SK-N-SH (cell line): ENCODE measurements around the gene LYSMD3. TPM values are rescaled to one million over a fixed set of nuclear protein-coding genes. Genes with fewer than 3 reads are reported as not detected.

Source experiments
- CTCF ChIA-PET: fragments of 300-600, 350-600 bp; formaldehyde crosslinking; extraction: SDS; loops from one replicate; lab custom pipeline; 2021; lab: Yijun Ruan, JAX
- POLR2A ChIA-PET: fragments of 350-600 bp; sonication (Branson Sonifier 250); formaldehyde crosslinking; extraction: SDS; loops from one replicate; lab custom pipeline; 2020; ENCODE audit warnings: antibody characterized with exemption, inconsistent platforms; lab: Yijun Ruan, JAX
- DNase-seq: peaks from one replicate; pipeline ENCODE4 v3.0.0; 2012
- H2AFZ ChIP-seq: fragments of 200-600 bp; sonication (generic); 2 replicates; pipeline ENCODE4 v1.8.1; 2016; ENCODE audit warnings: antibody characterized with exemption, mild to moderate bottlenecking, low read depth
- H3F3A ChIP-seq: fragments of 200-600 bp; sonication (generic); replicated peaks from 2 replicates; pipeline ENCODE3; 2016; ENCODE audit warnings: antibody characterized with exemption, mild to moderate bottlenecking; ENCODE audit not compliant: insufficient read depth
- H3K27ac ChIP-seq, 2 experiments: fragments of 200-500 bp in 1 of 2; fragments of 200-600 bp in 1 of 2; sonication (Bioruptor generic) in 1 of 2; sonication (generic), shearing (Covaris generic) in 1 of 2; 2 replicates each; pipeline versions ENCODE4 v1.5.1 to v1.6.1; 2014 to 2016; ENCODE audit warnings: low read depth in 2 of 2, inconsistent platforms in 1 of 2, low read length in 1 of 2, mild to moderate bottlenecking in 1 of 2, mixed read lengths in 1 of 2
- H3K27me3 ChIP-seq: fragments of 200-600 bp; sonication (generic), shearing (Covaris generic); 2 replicates; pipeline ENCODE4 v1.6.1; 2016; ENCODE audit warnings: mixed run types; ENCODE audit not compliant: insufficient read depth
- H3K36me3 ChIP-seq, 2 experiments: fragments of 200-500 bp in 1 of 2; fragments of 200-600 bp in 1 of 2; sonication (Bioruptor generic) in 1 of 2; sonication (generic) in 1 of 2; replicated peaks in 1 of 2; 2 replicates each; pipeline versions ENCODE3 to v1.5.1; 2014 to 2016; ENCODE audit warnings: low read length in 1 of 2, mild to moderate bottlenecking in 1 of 2; ENCODE audit not compliant: insufficient read depth in 2 of 2, control insufficient read depth in 1 of 2
- H3K4me1 ChIP-seq, 2 experiments: fragments of 200-500 bp in 1 of 2; fragments of 200-600 bp in 1 of 2; sonication (Bioruptor generic) in 1 of 2; sonication (generic), shearing (Covaris generic) in 1 of 2; 2 replicates each; pipeline versions ENCODE4 v1.5.1 to v1.6.1; 2014 to 2016; ENCODE audit warnings: low read depth in 1 of 2, low read length in 1 of 2, mixed run types in 1 of 2; ENCODE audit not compliant: insufficient read depth in 2 of 2, control insufficient read depth in 1 of 2
- H3K4me2 ChIP-seq: fragments of 200-600 bp; sonication (generic), shearing (Covaris generic); 2 replicates; pipeline ENCODE4 v1.6.1; 2017; ENCODE audit warnings: mixed run types
- H3K4me3 ChIP-seq, 2 experiments: fragments of 200-500 bp in 1 of 2; fragments of 200-600 bp in 1 of 2; sonication (Bioruptor generic) in 1 of 2; sonication (generic), shearing (Covaris generic) in 1 of 2; 2 replicates each; pipeline versions ENCODE4 v1.5.1 to v1.8.1; 2014 to 2016; ENCODE audit warnings: low read depth in 2 of 2, inconsistent platforms in 1 of 2, low read length in 1 of 2, mild to moderate bottlenecking in 1 of 2, mixed read lengths in 1 of 2, moderate library complexity in 1 of 2
- H3K79me2 ChIP-seq: fragments of 200-600 bp; sonication (generic); 2 replicates; pipeline ENCODE4 v1.8.1; 2017; ENCODE audit warnings: mild to moderate bottlenecking; ENCODE audit not compliant: insufficient read depth
- H3K9ac ChIP-seq: fragments of 200-600 bp; sonication (generic); 2 replicates; pipeline ENCODE4 v1.6.1; 2017; ENCODE audit warnings: mixed run types
- H3K9me2 ChIP-seq: fragments of 200-600 bp; sonication (generic); 2 replicates; pipeline ENCODE4 v1.6.1; 2017; ENCODE audit warnings: mixed run types
- H3K9me3 ChIP-seq: fragments of 200-600 bp; sonication (generic); 2 replicates; pipeline ENCODE4 v1.6.1; 2017; ENCODE audit warnings: mixed run types, mild to moderate bottlenecking, moderate library complexity
- H4K20me1 ChIP-seq: fragments of 200-600 bp; sonication (generic); 2 replicates; pipeline ENCODE4 v1.6.1; 2017; ENCODE audit warnings: mild to moderate bottlenecking, mixed run types; ENCODE audit not compliant: insufficient read depth
- CHD2 ChIP-seq: fragments of 150-350 bp; IDR thresholded peaks from 2 replicates; pipeline ENCODE4 v1.6.1; 2018; ENCODE audit warnings: low read length; ENCODE audit not compliant: partially characterized antibody
- EP300 ChIP-seq, 2 experiments: IDR thresholded peaks; 2 replicates each; pipeline versions ENCODE4 v1.4.0 to v1.6.1; 2012; ENCODE audit warnings: borderline replicate concordance in 1 of 2, low read depth in 1 of 2, low read length in 1 of 2
- FOSL2 ChIP-seq: IDR thresholded peaks from 2 replicates; pipeline ENCODE4 v1.4.0; 2012; ENCODE audit warnings: low read depth, mild to moderate bottlenecking, moderate library complexity, borderline replicate concordance
- FOXM1 ChIP-seq: IDR thresholded peaks from 2 replicates; pipeline ENCODE4 v1.4.0; 2012; ENCODE audit warnings: low read depth, mild to moderate bottlenecking
- GABPA ChIP-seq: IDR thresholded peaks from 2 replicates; pipeline ENCODE4 v1.4.0; 2012; ENCODE audit warnings: low read depth, mild to moderate bottlenecking
- GATA2 ChIP-seq: sonication (generic); formaldehyde crosslinking; IDR thresholded peaks from 2 replicates; pipeline ENCODE4 v1.5.0; 2020; ENCODE audit warnings: mild to moderate bottlenecking, missing genetic modification reagents
- JUND ChIP-seq: IDR thresholded peaks from 2 replicates; pipeline ENCODE4 v1.4.0; 2012
- MEF2A ChIP-seq: IDR thresholded peaks from 2 replicates; pipeline ENCODE4 v1.4.0; 2012; ENCODE audit warnings: low read depth, borderline replicate concordance
- MXI1 ChIP-seq: IDR thresholded peaks from 2 replicates; pipeline ENCODE4 v1.6.1; 2012; ENCODE audit warnings: mild to moderate bottlenecking, low read depth, low read length, improper control_type of control experiment
- NFIC ChIP-seq: IDR thresholded peaks from 2 replicates; pipeline ENCODE4 v1.4.0; 2012; ENCODE audit warnings: borderline replicate concordance
- NRF1 ChIP-seq: IDR thresholded peaks from 2 replicates; pipeline ENCODE4 v1.6.1; 2012; ENCODE audit warnings: low read depth, mild to moderate bottlenecking, low read length
- POLR2AphosphoS5 ChIP-seq: IDR thresholded peaks from 2 replicates; pipeline ENCODE4 v1.6.1; 2012; ENCODE audit warnings: low read depth, low read length
- RAD21 ChIP-seq: IDR thresholded peaks from 2 replicates; pipeline ENCODE4 v1.6.1; 2012; ENCODE audit warnings: mild to moderate bottlenecking, low read length
- RCOR1 ChIP-seq: fragments of 150-350 bp; IDR thresholded peaks from 2 replicates; pipeline ENCODE4 v1.6.1; 2017; ENCODE audit warnings: antibody characterized with exemption, low read length
- RXRA ChIP-seq: IDR thresholded peaks from 2 replicates; pipeline ENCODE4 v1.4.0; 2012; ENCODE audit warnings: low read depth, mild to moderate bottlenecking, borderline replicate concordance
- SIN3A ChIP-seq: IDR thresholded peaks from 2 replicates; pipeline ENCODE4 v1.6.1; 2012; ENCODE audit warnings: low read depth, mild to moderate bottlenecking, low read length, moderate library complexity, borderline replicate concordance
- TAF1 ChIP-seq: IDR thresholded peaks from 2 replicates; pipeline ENCODE4 v1.6.1; 2012; ENCODE audit warnings: low read depth, mild to moderate bottlenecking, low read length, moderate library complexity, borderline replicate concordance
- TCF12 ChIP-seq: IDR thresholded peaks from 2 replicates; pipeline ENCODE4 v1.4.0; 2012
- TEAD4 ChIP-seq: IDR thresholded peaks from 2 replicates; pipeline ENCODE4 v1.4.0; 2012; ENCODE audit warnings: mild to moderate bottlenecking, borderline replicate concordance; ENCODE audit not compliant: insufficient read depth
- YY1 ChIP-seq: IDR thresholded peaks from 2 replicates; pipeline ENCODE4 v1.4.0; 2012; ENCODE audit warnings: low read depth, mild to moderate bottlenecking
- WGBS: methylation state at CpG from one replicate; pipeline ENCODE4 v1.1.6; 2017; ENCODE audit warnings: low lambda C conversion rate; 5-methylcytosine and 5-hydroxymethylcytosine counted together
- polyA plus RNA-seq, 3 experiments: library from polyadenylated mRNA; depleted of rRNA; stranded (reverse); fragments of >200 nt; gene quantifications; 2 replicates each; pipeline ENCODE4 v1.2.3, GENCODE V29; 2012
- TF ChIP-seq, protein P1 (sequence below): IDR thresholded peaks from 2 replicates; pipeline ENCODE4 v1.4.0; 2012; ENCODE audit warnings: low read depth, borderline replicate concordance
- TF ChIP-seq, protein P2 (sequence below): IDR thresholded peaks from 2 replicates; pipeline ENCODE4 v1.4.0; 2012; ENCODE audit warnings: low read depth, borderline replicate concordance
- TF ChIP-seq, protein P3 (sequence below): IDR thresholded peaks from 2 replicates; pipeline ENCODE4; 2012

LYSMD3 gene
- polyA plus RNA-seq, 1 of the 3 experiments (the other 2 are of a cell fraction), result 6.7 TPM

DNA sequence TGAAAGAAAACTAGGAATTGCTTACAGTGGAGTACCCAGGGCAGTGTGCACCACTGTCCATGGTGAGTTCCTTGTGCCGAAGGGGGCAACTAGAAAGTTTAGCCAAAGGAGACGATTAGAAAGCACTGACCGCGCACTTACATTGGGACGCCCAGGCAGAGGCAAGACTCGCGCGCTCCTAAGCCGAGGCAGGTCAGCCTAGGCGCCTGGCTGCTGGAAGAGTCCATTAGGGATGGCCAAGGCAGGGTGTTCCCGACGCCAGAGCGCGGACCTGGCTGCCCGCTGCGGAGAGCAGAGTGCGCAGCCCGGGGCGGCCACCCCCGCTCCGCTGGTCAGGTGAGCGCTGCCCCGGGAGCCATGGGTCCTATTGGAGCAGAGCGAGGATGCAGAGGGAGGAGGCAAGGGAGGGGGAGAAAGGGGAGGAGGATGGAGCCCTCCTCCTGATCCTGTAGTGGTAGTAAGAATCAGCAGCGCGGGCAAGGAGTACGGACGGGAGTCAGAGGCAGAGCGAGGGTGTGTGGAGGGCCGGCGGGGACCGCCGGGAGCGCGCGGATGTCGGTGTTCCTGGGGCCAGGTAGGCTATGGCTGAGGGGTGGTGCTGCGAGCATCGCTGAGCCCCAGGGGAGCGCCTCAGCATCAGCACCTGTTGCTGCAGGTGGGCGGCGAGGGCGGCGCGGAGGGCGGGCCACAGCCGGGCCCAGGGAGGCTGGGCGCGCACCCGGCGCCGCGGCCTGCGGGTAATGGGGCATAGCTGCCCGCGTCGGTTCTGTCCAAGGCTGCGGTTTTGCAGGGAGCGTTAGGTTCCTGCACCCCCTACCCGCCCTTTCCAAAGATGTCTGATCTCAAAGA is 29.2 kb upstream of the LYSMD3 start, which contains the start of gene ADGRV1 (continued):
- TF ChIP-seq, protein P1, sequence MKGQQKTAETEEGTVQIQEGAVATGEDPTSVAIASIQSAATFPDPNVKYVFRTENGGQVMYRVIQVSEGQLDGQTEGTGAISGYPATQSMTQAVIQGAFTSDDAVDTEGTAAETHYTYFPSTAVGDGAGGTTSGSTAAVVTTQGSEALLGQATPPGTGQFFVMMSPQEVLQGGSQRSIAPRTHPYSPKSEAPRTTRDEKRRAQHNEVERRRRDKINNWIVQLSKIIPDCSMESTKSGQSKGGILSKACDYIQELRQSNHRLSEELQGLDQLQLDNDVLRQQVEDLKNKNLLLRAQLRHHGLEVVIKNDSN, result no peak
- TF ChIP-seq, protein P2, sequence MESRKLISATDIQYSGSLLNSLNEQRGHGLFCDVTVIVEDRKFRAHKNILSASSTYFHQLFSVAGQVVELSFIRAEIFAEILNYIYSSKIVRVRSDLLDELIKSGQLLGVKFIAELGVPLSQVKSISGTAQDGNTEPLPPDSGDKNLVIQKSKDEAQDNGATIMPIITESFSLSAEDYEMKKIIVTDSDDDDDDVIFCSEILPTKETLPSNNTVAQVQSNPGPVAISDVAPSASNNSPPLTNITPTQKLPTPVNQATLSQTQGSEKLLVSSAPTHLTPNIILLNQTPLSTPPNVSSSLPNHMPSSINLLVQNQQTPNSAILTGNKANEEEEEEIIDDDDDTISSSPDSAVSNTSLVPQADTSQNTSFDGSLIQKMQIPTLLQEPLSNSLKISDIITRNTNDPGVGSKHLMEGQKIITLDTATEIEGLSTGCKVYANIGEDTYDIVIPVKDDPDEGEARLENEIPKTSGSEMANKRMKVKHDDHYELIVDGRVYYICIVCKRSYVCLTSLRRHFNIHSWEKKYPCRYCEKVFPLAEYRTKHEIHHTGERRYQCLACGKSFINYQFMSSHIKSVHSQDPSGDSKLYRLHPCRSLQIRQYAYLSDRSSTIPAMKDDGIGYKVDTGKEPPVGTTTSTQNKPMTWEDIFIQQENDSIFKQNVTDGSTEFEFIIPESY, result no peak
- no peak for TF ChIP-seq RAD21
- TF ChIP-seq RXRA, result no peak
- TF ChIP-seq, protein P3, sequence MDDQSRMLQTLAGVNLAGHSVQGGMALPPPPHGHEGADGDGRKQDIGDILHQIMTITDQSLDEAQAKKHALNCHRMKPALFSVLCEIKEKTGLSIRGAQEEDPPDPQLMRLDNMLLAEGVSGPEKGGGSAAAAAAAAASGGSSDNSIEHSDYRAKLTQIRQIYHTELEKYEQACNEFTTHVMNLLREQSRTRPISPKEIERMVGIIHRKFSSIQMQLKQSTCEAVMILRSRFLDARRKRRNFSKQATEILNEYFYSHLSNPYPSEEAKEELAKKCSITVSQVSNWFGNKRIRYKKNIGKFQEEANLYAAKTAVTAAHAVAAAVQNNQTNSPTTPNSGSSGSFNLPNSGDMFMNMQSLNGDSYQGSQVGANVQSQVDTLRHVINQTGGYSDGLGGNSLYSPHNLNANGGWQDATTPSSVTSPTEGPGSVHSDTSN, result no peak
- no peak for TF ChIP-seq NFIC
- no peak for TF ChIP-seq GATA2 (CRISPR knock-in tag)
- no peak for TF ChIP-seq TCF12
- TF ChIP-seq, all 33 proteins: peak for 6

DNA sequence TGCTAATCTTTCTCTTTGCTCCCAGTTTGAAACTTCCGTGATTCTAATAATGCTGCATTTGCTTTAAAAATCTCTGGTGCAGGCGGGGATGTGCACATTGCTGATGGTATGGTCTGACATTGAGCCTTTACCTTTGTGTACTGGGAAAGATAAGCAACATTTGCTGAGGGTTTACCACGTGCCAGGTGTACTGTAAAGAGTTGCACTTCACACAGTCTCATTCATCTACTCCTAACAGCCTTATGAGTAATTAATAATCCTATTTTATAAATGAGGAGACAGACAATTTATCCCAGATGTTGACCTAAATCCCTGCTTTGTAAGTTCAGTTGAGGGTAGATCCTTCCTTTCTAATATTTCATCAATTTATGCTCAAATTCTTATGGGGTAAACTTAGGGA is 28.5 kb upstream of the LYSMD3 start:
- Histone ChIP-seq H4K20me1 (no peaks in the 10 kb centered on the region), H3K4me2 (peak overlapping the region; percentile 80), H3K36me3 (no peaks in the 10 kb centered on the region), H3F3A (no peaks in the 10 kb centered on the region), H3K4me3 (peak overlapping the region; percentile 53 to 65; a peak in 3 of 4 replicates), H3K4me1 (no peaks in the 10 kb centered on the region; a peak in 2 of 4 replicates), H3K9me3 (no peaks in the 10 kb centered on the region), H2AFZ (no peak overlapping the region; the same call in 1 of the 2 replicates), H3K9me2 (no peaks in the 10 kb centered on the region), H3K9ac (no peak overlapping the region), H3K27me3 (peaks cover 37% of the 10 kb centered on the region), H3K27ac (no peak overlapping the region; a peak in 1 of 4 replicates), H3K79me2 (no peaks in the 10 kb centered on the region)
- CTCF ChIA-PET, result interaction anchor here (1.1 to 2.0 kb wide), 4 partner anchors 12 to 226 kb away, joined by 3 to 6 read pairs (median 5); no protein-coding TSS in a partner anchor
- WGBS, result 7% methylated on average over 3 of the region's 3 CpGs
- TF ChIP-seq NRF1, result no peak
- TF ChIP-seq SIN3A, result no peak
- no peak for TF ChIP-seq EP300 (IDR thresholded peaks at IDR 0.05; ENCODE audit: borderline replicate concordance in 1 of 2, low read depth in 1 of 2, low read length in 1 of 2)
- no peak for TF ChIP-seq FOXM1
- no peak for TF ChIP-seq RAD21
- no peak for TF ChIP-seq NFIC
- TF ChIP-seq YY1, result no peak
- TF ChIP-seq, protein P3, result no peak
- TF ChIP-seq RXRA, result no peak
- no peak for TF ChIP-seq RCOR1
- no peak for TF ChIP-seq JUND
- no peak for TF ChIP-seq GABPA
- TF ChIP-seq GATA2 (CRISPR knock-in tag), result no peak
- no peak for TF ChIP-seq MEF2A
- TF ChIP-seq POLR2AphosphoS5, result no peak
- TF ChIP-seq FOSL2, result no peak
- TF ChIP-seq TEAD4, result no peak
- TF ChIP-seq CHD2, result no peak
- TF ChIP-seq TAF1, result no peak
- TF ChIP-seq MXI1, result no peak
- DNase-seq, result no peak
- POLR2A ChIA-PET, result no interaction called here
